Hematopoietic multipotent progenitor cell treated with erythropoietin and hydrocortisone succinate and interleukin-3 and kit ligand, for 15 days (in vitro differentiated cells): ENCODE results near the gene LONRF2.

Experiments
- DNase-seq: peaks from one replicate; pipeline ENCODE4 v3.0.0-alpha.2; 2015; ENCODE audit warnings: low spot score

The LONRF2 gene

DNA sequence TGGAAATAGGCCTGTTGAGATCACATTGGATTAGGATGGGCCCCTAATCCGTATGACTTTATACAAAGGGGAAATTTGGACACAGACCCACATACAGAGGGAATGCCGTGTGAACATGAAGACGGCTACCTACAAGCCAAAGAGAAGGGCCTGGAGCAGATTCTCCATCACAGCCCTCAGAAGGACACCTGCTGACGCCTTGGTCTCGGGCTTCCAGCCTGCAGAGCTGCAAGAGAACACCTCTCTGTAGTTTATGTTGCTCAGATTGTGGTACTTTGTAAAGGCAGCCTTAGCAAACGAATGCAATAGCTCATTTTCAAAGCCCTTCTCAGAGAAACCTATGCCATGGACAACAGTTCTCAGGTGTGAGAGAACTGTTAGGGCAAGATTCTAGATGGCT lies 86.1 kb downstream of the LONRF2 start:
- no peak for DNase-seq

DNA sequence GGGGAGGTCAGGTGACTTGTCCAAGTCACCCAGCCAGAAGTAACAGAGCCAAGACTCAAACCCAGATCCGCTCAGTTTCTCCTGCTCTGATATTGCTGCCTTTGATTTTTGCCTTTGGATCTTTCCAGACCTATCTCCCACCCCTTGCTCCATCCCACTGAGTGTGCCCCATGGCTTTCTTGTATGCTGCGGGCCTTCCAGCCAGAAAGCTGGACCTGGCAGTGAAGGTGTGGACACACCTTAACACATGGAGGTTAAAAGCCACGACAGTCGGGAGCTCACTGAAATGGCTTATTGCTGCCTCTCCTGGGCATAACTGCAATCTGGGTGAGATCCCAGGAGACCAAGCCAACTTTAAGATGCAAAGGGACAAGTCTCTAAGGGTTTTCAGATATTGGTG lies 86.7 kb downstream of the LONRF2 start:
- DNase-seq: no peak

DNA sequence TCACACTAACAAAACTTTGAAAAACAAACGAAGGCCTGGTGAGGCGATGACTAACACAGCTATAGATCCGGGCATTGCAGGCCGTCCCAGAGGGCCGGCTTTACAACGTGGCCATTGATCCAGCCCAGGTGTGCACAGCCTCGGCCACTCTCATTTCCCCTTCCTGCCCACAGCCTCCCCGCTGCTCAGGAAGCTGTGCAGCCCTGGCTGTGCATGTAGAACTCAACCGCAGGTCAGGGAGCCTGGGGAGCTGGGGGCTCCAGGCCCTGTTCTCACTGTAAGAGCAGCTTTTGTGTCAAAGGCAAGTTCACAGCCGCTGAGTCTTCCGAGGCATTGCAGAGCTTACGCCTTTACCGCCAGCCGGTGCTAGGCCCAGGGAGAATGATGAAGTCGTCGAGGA lies 87.2 kb downstream of the LONRF2 start:
- no peak for DNase-seq

DNA sequence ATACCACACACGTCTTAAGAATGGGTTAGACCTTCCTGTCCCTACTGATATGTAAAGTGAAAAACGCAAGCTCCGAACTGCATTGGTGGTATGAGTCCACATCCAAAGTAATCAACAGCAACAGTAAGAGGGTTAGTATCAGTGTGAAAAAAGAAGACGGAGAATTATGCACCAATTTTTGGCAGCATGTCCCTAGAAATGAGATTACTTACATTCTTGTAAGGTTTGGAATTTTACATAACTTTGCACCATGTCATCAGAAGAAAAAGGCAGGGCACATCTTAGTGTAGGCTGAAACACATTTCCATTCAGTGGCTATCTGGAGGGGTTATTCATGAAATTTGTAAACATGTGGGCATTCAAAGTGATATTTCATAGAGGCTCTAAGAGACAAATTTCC lies 88.2 kb downstream of the LONRF2 start:
- DNase-seq: no peak

DNA sequence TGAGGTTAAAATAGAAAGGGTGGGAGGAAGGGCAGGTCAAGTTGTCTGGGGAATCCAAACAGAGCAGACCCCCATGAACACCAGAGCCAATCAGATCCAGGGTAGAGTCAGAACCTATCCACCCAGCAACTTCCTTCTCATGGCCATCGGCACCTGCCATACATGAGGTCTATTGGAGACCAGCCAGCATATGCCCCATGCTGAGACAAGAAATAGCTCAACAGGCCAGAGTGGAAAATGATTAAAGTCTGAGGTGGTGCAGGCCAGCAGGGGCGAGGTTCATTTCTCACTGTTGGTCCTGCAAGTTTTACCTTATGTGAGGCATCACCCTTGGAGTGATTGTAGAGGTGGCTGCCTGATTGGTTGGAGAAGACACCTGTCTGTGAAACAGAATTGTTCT lies 89.2 kb downstream of the LONRF2 start:
- no peak for DNase-seq

DNA sequence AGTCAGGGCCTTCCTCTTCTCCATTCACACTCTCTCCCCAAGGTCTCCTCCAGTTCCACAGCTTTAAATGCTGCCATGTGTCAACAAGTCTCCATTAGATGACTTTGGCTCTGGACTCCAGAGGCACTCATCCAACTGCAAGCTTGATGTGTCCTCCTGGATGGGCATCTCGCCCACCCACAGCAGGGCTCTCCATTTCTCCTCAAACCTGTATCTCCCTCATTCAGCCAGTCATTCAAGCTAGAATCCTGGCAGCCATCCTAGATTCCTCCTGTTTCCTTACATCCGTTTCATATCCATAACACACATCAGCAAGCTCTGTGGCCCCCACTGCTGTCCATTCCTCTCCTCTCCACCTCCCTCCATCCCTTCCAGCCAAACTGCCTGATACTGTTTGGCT lies 91.5 kb downstream of the LONRF2 start:
- DNase-seq: no peak

DNA sequence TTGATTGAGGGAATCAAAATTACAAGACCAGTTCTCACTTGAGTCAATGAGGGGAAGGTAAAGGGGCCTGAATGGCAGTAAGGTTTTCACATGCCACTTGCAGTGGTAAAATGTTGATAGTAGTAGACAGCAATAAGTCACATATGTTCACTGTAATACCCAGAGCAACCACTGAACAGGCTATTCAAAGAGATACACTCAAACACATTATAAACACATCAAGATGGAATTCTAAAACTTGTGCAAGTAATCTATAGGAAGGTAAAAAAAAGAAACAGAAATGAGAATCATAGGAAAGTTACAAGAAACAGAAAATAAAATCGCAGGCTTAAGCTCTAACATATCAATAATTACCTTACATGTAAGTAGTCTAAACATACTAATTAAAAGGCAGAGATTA lies 93.3 kb downstream of the LONRF2 start:
- DNase-seq: no peak

DNA sequence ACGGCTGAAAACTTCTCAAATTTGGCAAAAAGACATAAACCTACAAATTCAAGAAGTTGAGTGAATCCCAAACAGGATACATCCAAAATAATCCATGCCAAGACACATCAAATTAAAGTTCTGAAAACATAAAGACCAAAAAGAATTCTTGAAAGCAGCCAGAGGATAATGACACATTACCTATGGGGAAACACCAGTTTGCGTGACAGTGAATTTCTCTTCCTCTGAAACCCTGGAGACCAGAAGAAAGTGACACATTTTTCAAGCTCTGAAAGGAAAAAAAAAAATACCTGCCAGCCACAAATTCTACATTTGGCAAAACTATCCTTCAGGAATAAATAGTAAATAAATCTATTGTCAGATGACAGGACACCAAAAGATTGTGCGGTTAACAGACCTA lies 93.9 kb downstream of the LONRF2 start:
- no peak for DNase-seq

DNA sequence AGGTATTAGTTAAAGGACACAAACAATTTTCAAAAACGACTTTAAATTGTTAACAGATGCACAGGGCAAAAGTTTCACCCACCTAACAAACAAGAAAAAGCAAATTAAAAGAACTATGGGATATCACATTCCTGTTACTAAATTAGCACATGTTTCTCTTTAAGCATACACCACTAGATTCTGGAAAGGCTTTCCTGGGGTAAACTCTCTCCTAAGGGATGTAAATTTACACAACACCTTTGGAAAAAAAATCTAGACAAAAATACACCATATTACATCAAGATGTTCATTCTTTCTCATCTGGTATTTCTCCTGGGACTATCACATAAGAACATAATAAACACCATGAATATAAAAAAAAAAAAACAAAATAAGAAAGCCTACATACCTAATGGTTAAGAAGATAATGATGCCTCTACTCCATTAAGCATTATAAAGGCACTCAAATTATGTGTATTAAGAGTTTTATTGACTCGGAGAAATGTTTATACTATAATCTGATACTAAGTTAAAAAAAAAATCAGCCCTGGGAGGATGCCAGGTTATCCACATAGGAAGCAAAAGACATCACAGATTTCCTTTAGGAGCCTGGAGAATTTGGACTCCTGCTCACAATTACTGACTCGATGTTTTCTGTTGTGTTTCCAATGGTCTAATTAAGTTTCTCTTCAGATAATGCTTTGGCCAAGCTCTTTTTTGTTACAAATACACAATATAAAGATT lies 97.2 kb downstream of the LONRF2 start:
- DNase-seq: no peak

DNA sequence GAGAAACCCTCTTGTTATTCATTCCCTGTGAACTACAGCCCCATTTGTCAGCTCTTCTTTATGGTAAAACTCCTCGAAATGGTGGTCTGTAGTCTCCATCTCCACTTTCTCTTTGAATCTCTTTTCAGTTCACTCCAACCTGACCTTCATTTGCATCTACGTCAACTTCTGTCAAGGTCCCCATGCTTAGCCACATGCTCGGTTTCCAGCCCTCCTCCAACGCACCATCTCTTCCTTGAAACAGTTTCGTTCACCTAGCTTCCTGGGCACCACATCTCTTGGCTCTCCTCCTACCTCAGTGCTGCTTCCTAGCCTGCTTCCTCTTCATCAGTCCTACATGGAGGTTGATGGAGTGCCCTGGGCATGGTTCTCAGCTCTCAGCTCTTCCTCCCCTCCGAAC lies 98.8 kb downstream of the LONRF2 start:
- DNase-seq: no peak
